Neural cell (in vitro differentiated cells): ENCODE data around the gene KLF13. TPM values are rescaled to one million over a fixed set of nuclear protein-coding genes. Genes with fewer than 3 reads are reported as not detected.

Source experiments
- H2AFZ ChIP-seq: fragments of 200-600, 300-800 bp; sonication (generic), shearing (Covaris generic); 2 replicates; pipeline ENCODE4 v1.6.0; 2014; ENCODE audit warnings: low read depth, mild to moderate bottlenecking, antibody characterized with exemption, low read length, moderate library complexity
- H3F3A ChIP-seq: fragments of 200-600 bp; shearing (Covaris generic); 2 replicates; pipeline ENCODE4 v1.6.1; 2016; ENCODE audit warnings: mild to moderate bottlenecking, moderate library complexity, mixed read lengths, antibody characterized with exemption, low read length; ENCODE audit not compliant: insufficient read depth, poor library complexity, severe bottlenecking
- H3K27ac ChIP-seq: fragments of 200-600, 300-800 bp; sonication (generic), shearing (Covaris generic); 2 replicates; pipeline ENCODE4 v1.5.1; 2014; ENCODE audit warnings: mild to moderate bottlenecking, low read length, moderate library complexity
- H3K27me3 ChIP-seq: fragments of 300-800, 200-600 bp; sonication (generic), shearing (Covaris generic); 2 replicates; pipeline ENCODE4 v1.6.0; 2014; ENCODE audit warnings: mild to moderate bottlenecking, low read depth, low read length, moderate library complexity; ENCODE audit not compliant: insufficient read depth
- H3K36me3 ChIP-seq: fragments of 300-800, 200-600 bp; sonication (generic), shearing (Covaris generic); 2 replicates; pipeline ENCODE4 v1.5.1; 2014; ENCODE audit warnings: mild to moderate bottlenecking, antibody characterized with exemption, low read length, moderate library complexity; ENCODE audit not compliant: insufficient read depth
- H3K4me2 ChIP-seq: fragments of 300-800, 200-600 bp; sonication (generic), shearing (Covaris generic); 2 replicates; pipeline ENCODE4 v1.6.0; 2014; ENCODE audit warnings: mild to moderate bottlenecking, low read length
- H3K4me3 ChIP-seq: fragments of 300-800, 200-600 bp; sonication (generic), shearing (Covaris generic); 2 replicates; pipeline ENCODE4 v1.5.1; 2014; ENCODE audit warnings: mild to moderate bottlenecking, low read length, moderate library complexity
- H3K79me2 ChIP-seq: fragments of 200-600 bp; shearing (Covaris generic); replicated peaks from 2 replicates; pipeline ENCODE4 v1.6.0; 2014; ENCODE audit warnings: mild to moderate bottlenecking, low read length, moderate library complexity; ENCODE audit not compliant: insufficient read depth
- H3K9ac ChIP-seq: fragments of 300-800, 200-600 bp; sonication (generic), shearing (Covaris generic); 2 replicates; pipeline ENCODE4 v1.6.1; 2016; ENCODE audit warnings: mild to moderate bottlenecking, low read length, mixed read lengths
- H3K9me2 ChIP-seq: fragments of 200-600 bp; shearing (Covaris generic); 2 replicates; pipeline ENCODE4 v1.6.1; 2016; ENCODE audit warnings: mild to moderate bottlenecking, low read length, mixed read lengths; ENCODE audit not compliant: insufficient read depth
- H3K9me3 ChIP-seq: fragments of 200-600, 300-800 bp; sonication (generic), shearing (Covaris generic); 2 replicates; pipeline ENCODE4 v1.6.1; 2016; ENCODE audit warnings: mild to moderate bottlenecking, mixed run types, low read length, moderate library complexity, mixed read lengths
- H4K20me1 ChIP-seq: fragments of 200-600 bp; shearing (Covaris generic); 2 replicates; pipeline ENCODE4 v1.6.1; 2016; ENCODE audit warnings: mild to moderate bottlenecking, mixed run types; ENCODE audit not compliant: insufficient read depth
- CTCF ChIP-seq: fragments of 450-650 bp; IDR thresholded peaks from 2 replicates; pipeline ENCODE4 v1.5.1; 2014; ENCODE audit warnings: antibody characterized with exemption, mild to moderate bottlenecking, moderate library complexity; ENCODE audit not compliant: poor library complexity, severe bottlenecking
- MXI1 ChIP-seq: fragments of 450-650 bp; conservative IDR thresholded peaks from 2 replicates; pipeline ENCODE4 v1.6.1; 2014; ENCODE audit warnings: antibody characterized with exemption, mild to moderate bottlenecking; ENCODE audit not compliant: poor library complexity, severe bottlenecking
- RAD21 ChIP-seq: fragments of 450-650 bp; conservative IDR thresholded peaks from 2 replicates; pipeline ENCODE4 v1.6.1; 2014; ENCODE audit warnings: antibody characterized with exemption, mild to moderate bottlenecking, moderate library complexity
- SMC3 ChIP-seq: fragments of 450-650 bp; conservative IDR thresholded peaks from 2 replicates; pipeline ENCODE4 v1.6.1; 2014; ENCODE audit warnings: antibody characterized with exemption, mild to moderate bottlenecking, moderate library complexity; ENCODE audit not compliant: poor library complexity
- TAF1 ChIP-seq: IDR thresholded peaks from 2 replicates; pipeline ENCODE4 v1.6.1; 2012; ENCODE audit warnings: low read depth
- polyA plus RNA-seq: library from polyadenylated mRNA; depleted of rRNA; stranded (reverse); fragments of >200 nt; gene quantifications from 2 replicates; pipeline ENCODE4 v1.2.3, GENCODE V29; 2014
- TF ChIP-seq, protein P1 (sequence below): IDR thresholded peaks from 2 replicates; pipeline ENCODE4 v1.6.1; 2012; ENCODE audit warnings: borderline replicate concordance

KLF13 gene
- polyA plus RNA-seq, 1 donor from 2014 or later = 17.0 TPM

DNA sequence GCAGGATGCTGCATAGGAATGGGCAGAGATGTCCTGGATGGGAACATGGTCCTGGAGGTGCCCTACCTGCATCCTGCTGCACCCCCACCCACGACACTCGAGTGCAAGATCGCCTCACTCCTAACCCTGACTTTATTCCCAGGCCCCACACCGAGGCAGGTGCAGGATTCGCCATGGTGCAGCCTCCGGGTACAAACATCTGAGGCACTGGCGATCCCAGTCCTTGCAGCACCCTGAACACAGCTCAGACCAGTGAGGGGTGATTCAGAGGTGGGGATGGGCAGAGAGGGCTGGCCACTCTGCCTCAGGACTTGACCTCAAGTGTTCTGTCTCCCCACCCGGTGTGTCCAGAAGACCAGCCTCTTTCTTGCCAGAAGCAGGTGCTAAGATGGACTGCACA, 49.1 kb downstream of the KLF13 start:
- no peak overlapping the region for H3K4me3 ChIP-seq
- H3K9me2 ChIP-seq = no peaks in the 10 kb centered on the region
- no peaks in the 10 kb centered on the region for H3F3A ChIP-seq
- H3K9me3 ChIP-seq = no peaks in the 10 kb centered on the region
- no peak overlapping the region for H3K9ac ChIP-seq
- H3K79me2 ChIP-seq = peaks cover 6% of the 10 kb centered on the region
- H3K36me3 ChIP-seq = no peaks in the 10 kb centered on the region
- H4K20me1 ChIP-seq = no peaks in the 10 kb centered on the region
- no peak overlapping the region for H3K4me2 ChIP-seq
- TF ChIP-seq TAF1 (no peak), CTCF (no peak)
- TF ChIP-seq, protein P1, sequence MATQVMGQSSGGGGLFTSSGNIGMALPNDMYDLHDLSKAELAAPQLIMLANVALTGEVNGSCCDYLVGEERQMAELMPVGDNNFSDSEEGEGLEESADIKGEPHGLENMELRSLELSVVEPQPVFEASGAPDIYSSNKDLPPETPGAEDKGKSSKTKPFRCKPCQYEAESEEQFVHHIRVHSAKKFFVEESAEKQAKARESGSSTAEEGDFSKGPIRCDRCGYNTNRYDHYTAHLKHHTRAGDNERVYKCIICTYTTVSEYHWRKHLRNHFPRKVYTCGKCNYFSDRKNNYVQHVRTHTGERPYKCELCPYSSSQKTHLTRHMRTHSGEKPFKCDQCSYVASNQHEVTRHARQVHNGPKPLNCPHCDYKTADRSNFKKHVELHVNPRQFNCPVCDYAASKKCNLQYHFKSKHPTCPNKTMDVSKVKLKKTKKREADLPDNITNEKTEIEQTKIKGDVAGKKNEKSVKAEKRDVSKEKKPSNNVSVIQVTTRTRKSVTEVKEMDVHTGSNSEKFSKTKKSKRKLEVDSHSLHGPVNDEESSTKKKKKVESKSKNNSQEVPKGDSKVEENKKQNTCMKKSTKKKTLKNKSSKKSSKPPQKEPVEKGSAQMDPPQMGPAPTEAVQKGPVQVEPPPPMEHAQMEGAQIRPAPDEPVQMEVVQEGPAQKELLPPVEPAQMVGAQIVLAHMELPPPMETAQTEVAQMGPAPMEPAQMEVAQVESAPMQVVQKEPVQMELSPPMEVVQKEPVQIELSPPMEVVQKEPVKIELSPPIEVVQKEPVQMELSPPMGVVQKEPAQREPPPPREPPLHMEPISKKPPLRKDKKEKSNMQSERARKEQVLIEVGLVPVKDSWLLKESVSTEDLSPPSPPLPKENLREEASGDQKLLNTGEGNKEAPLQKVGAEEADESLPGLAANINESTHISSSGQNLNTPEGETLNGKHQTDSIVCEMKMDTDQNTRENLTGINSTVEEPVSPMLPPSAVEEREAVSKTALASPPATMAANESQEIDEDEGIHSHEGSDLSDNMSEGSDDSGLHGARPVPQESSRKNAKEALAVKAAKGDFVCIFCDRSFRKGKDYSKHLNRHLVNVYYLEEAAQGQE = no peak
- no peak overlapping the region for H2AFZ ChIP-seq
- H3K27me3 ChIP-seq = no peaks in the 10 kb centered on the region
- no peak overlapping the region for H3K27ac ChIP-seq

DNA sequence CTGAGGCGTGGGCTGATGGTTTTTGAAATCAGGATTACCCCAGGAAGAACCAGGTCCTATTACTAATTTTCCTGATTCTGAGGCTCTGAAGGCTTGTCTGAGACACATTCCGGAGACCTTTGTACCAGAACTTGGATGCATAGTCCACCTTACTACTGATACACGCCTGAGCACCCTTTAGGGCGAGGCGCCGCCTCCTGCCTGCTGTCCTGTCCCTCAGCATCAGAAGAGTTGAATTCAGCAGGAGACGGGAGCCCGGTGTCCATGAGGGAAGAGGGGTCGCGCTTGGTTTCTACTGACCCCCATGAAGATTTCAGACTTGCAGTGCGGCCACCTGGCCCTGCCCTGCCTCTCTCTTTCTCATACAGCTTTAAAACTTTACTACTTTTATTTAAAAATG, 49.9 kb downstream of the KLF13 start:
- Histone ChIP-seq H3K36me3 (no peaks in the 10 kb centered on the region), H4K20me1 (no peaks in the 10 kb centered on the region), H3F3A (no peaks in the 10 kb centered on the region), H3K4me2 (no peak overlapping the region), H3K79me2 (no peaks in the 10 kb centered on the region), H3K9me3 (no peaks in the 10 kb centered on the region), H3K9me2 (no peaks in the 10 kb centered on the region), H3K27ac (no peak overlapping the region), H2AFZ (no peak overlapping the region), H3K4me3 (no peak overlapping the region), H3K9ac (no peak overlapping the region), H3K27me3 (no peaks in the 10 kb centered on the region)
- TF ChIP-seq, protein P1 = no peak
- TF ChIP-seq RAD21 = no peak

- no peak overlapping the region for H3K4me2 ChIP-seq
- H3K27ac ChIP-seq = no peak overlapping the region
- no peak overlapping the region for H3K4me3 ChIP-seq
- no peaks in the 10 kb centered on the region for H4K20me1 ChIP-seq
- no peaks in the 10 kb centered on the region for H3K9me3 ChIP-seq
- H2AFZ ChIP-seq = no peak overlapping the region
- H3K9ac ChIP-seq = no peak overlapping the region
- no peaks in the 10 kb centered on the region for H3F3A ChIP-seq
- H3K27me3 ChIP-seq = no peaks in the 10 kb centered on the region
- H3K9me2 ChIP-seq = no peaks in the 10 kb centered on the region
- H3K36me3 ChIP-seq = no peaks in the 10 kb centered on the region
- H3K79me2 ChIP-seq = no peaks in the 10 kb centered on the region
- TF ChIP-seq TAF1 (no peak), MXI1 (no peak), CTCF (no peak), SMC3 (no peak)
- TF ChIP-seq, protein P1 = no peak
These were observed 50.4 kb downstream of the KLF13 start for GRCh38 chr15:31377030-31377429.
